ENCODE results near the gene MLX.
"Not testable (repeated sequence)": the region's sequence is repeated elsewhere in the genome, so short reads cannot be mapped to it uniquely, and the experiment has no call there.

The MLX gene

GRCh38 chr17:42609814-42610801 lies 43.2 kb downstream of the MLX start:
- not testable (repeated sequence) for H3K9me3 ChIP-seq (ENCODE audit: insufficient read depth, low read depth, low read length); H2AK5ac ChIP-seq (ENCODE audit: low read length); DNase-seq; H3K4me1 ChIP-seq (ENCODE audit: control insufficient read depth in 1 of 2, insufficient read depth in 2 of 2, low read length in 2 of 2); H3K27me3 ChIP-seq (ENCODE audit: insufficient read depth, low read length); H3K79me2 ChIP-seq (ENCODE audit: control insufficient read depth, insufficient read depth, low read length, poor library complexity); H3K23ac ChIP-seq (ENCODE audit: low read length); H3K79me1 ChIP-seq (ENCODE audit: low read length)
- Histone ChIP-seq H3K36me3 (ENCODE audit: control insufficient read depth in 1 of 2, insufficient read depth in 2 of 2, low read length in 2 of 2) (peaks cover 27 to 32% of the 10 kb centered on the region in 2 experiments), H3K9ac (ENCODE audit: low read length) (peak overlapping the region; percentile 97), H3K18ac (ENCODE audit: low read length) (peak overlapping the region; percentile 85), H3K4ac (ENCODE audit: low read depth, low read length) (peak overlapping the region; percentile 75), H3K27ac (ENCODE audit: low read depth, low read length) (peak overlapping the region; percentile 80), H2AFZ (ENCODE audit: insufficient read depth, low read length, poor library complexity) (peak overlapping the region; percentile 58), H3K14ac (ENCODE audit: low read length) (peak overlapping the region; percentile 68), H2BK120ac (ENCODE audit: insufficient read depth, low read length, poor library complexity) (peak overlapping the region; percentile 64), H4K12ac (ENCODE audit: low read depth, low read length) (peak overlapping the region; percentile 79), H4K8ac (ENCODE audit: low read depth, low read length) (peak overlapping the region; percentile 83), H2BK5ac (ENCODE audit: low read depth, low read length, poor library complexity) (peak overlapping the region; percentile 70), H3K4me2 (ENCODE audit: low read length) (peak overlapping the region; percentile 97), H4K91ac (ENCODE audit: low read depth, low read length) (peak overlapping the region; percentile 72), H2BK12ac (ENCODE audit: low read length) (peak overlapping the region; percentile 10), H3K4me3 (ENCODE audit: low read depth, low read length) (peak overlapping the region; percentile 89)
- no CpG with 5 or more reads among the region's 42 CpGs for WGBS (ENCODE audit: extremely low coverage, insufficient coverage, insufficient read length)

DNA sequence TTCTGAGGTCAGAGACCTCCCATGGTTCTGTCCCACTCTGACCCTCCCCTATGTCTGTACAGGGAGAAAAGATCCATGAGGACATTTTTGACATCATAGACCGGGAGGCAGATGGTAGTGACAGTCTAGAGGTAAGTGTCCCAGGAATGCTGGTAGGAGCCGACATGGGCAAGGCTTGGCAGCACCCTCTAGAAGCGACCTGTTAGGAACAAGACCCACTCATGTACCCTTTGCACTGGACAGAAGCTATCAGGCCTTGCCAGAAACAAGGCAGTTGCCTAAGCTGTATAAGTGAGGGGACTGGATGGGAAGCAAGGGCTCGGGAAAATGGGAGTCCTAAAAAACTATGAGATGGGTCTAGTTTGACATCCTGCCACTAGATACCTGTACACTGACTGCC lies 45.1 kb downstream of the MLX start:
- Histone ChIP-seq H3K23ac (ENCODE audit: low read length) (no peak overlapping the region), H3K27me3 (ENCODE audit: insufficient read depth, low read length) (no peaks in the 10 kb centered on the region), H3K4me3 (ENCODE audit: low read depth, low read length) (no peak overlapping the region), H2BK120ac (ENCODE audit: insufficient read depth, low read length, poor library complexity) (no peak overlapping the region), H3K27ac (ENCODE audit: low read depth, low read length) (no peak overlapping the region), H3K4ac (ENCODE audit: low read depth, low read length) (no peak overlapping the region), H4K12ac (ENCODE audit: low read depth, low read length) (no peak overlapping the region), H2BK12ac (ENCODE audit: low read length) (no peak overlapping the region), H3K4me2 (ENCODE audit: low read length) (no peak overlapping the region), H4K8ac (ENCODE audit: low read depth, low read length) (no peak overlapping the region), H3K14ac (ENCODE audit: low read length) (no peak overlapping the region), H2BK5ac (ENCODE audit: low read depth, low read length, poor library complexity) (no peak overlapping the region), H3K79me1 (ENCODE audit: low read length) (peaks cover 8% of the 10 kb centered on the region), H3K36me3 (ENCODE audit: control insufficient read depth in 1 of 2, insufficient read depth in 2 of 2, low read length in 2 of 2) (peaks cover 29 to 40% of the 10 kb centered on the region in 2 experiments), H3K9ac (ENCODE audit: low read length) (no peak overlapping the region), H2AK5ac (ENCODE audit: low read length) (no peak overlapping the region), H4K91ac (ENCODE audit: low read depth, low read length) (no peak overlapping the region), H2AFZ (ENCODE audit: insufficient read depth, low read length, poor library complexity) (no peak overlapping the region), H3K9me3 (ENCODE audit: insufficient read depth, low read depth, low read length) (peaks cover 3% of the 10 kb centered on the region), H3K18ac (ENCODE audit: low read length) (no peak overlapping the region), H3K4me1 (ENCODE audit: control insufficient read depth in 1 of 2, insufficient read depth in 2 of 2, low read length in 2 of 2) (peaks cover 0 to 5% of the 10 kb centered on the region in 2 experiments), H3K79me2 (ENCODE audit: control insufficient read depth, insufficient read depth, low read length, poor library complexity) (peaks cover 8% of the 10 kb centered on the region)
- no CpG with 5 or more reads among the region's 4 CpGs for WGBS (ENCODE audit: extremely low coverage, insufficient coverage, insufficient read length)
- no peak for DNase-seq

- H3K9me3 ChIP-seq (ENCODE audit: insufficient read depth, low read depth, low read length), result peaks cover 4% of the 10 kb centered on the region
- H2BK12ac ChIP-seq (ENCODE audit: low read length), result no peak overlapping the region
- no peak overlapping the region for H2BK120ac ChIP-seq (ENCODE audit: insufficient read depth, low read length, poor library complexity)
- peaks cover 5% of the 10 kb centered on the region for H3K79me2 ChIP-seq (ENCODE audit: control insufficient read depth, insufficient read depth, low read length, poor library complexity)
- H3K23ac ChIP-seq (ENCODE audit: low read length), result no peak overlapping the region
- no peak overlapping the region for H3K14ac ChIP-seq (ENCODE audit: low read length)
- H3K4me2 ChIP-seq (ENCODE audit: low read length), result no peak overlapping the region
- H2AFZ ChIP-seq (ENCODE audit: insufficient read depth, low read length, poor library complexity), result no peak overlapping the region
- H4K12ac ChIP-seq (ENCODE audit: low read depth, low read length), result no peak overlapping the region
- no peak overlapping the region for H3K4me3 ChIP-seq (ENCODE audit: low read depth, low read length)
- H3K27ac ChIP-seq (ENCODE audit: low read depth, low read length), result no peak overlapping the region
- H3K4me1 ChIP-seq (ENCODE audit: control insufficient read depth in 1 of 2, insufficient read depth in 2 of 2, low read length in 2 of 2), result peaks cover 0 to 2% of the 10 kb centered on the region in 2 experiments
- H3K18ac ChIP-seq (ENCODE audit: low read length), result no peak overlapping the region
- WGBS (ENCODE audit: extremely low coverage, insufficient coverage, insufficient read length), result no CpG with 5 or more reads among the region's 17 CpGs
- H3K27me3 ChIP-seq (ENCODE audit: insufficient read depth, low read length), result no peaks in the 10 kb centered on the region
- H3K4ac ChIP-seq (ENCODE audit: low read depth, low read length), result no peak overlapping the region
- peaks cover 7% of the 10 kb centered on the region for H3K79me1 ChIP-seq (ENCODE audit: low read length)
- H4K8ac ChIP-seq (ENCODE audit: low read depth, low read length), result no peak overlapping the region
- no peak for DNase-seq
- peaks cover 29 to 40% of the 10 kb centered on the region in 2 experiments for H3K36me3 ChIP-seq (ENCODE audit: control insufficient read depth in 1 of 2, insufficient read depth in 2 of 2, low read length in 2 of 2)
- H4K91ac ChIP-seq (ENCODE audit: low read depth, low read length), result no peak overlapping the region
- H2AK5ac ChIP-seq (ENCODE audit: low read length), result no peak overlapping the region
- no peak overlapping the region for H2BK5ac ChIP-seq (ENCODE audit: low read depth, low read length, poor library complexity)
- H3K9ac ChIP-seq (ENCODE audit: low read length), result no peak overlapping the region
Observed at GRCh38 chr17:42613699-42614295, 46.9 kb downstream of the MLX start.

DNA sequence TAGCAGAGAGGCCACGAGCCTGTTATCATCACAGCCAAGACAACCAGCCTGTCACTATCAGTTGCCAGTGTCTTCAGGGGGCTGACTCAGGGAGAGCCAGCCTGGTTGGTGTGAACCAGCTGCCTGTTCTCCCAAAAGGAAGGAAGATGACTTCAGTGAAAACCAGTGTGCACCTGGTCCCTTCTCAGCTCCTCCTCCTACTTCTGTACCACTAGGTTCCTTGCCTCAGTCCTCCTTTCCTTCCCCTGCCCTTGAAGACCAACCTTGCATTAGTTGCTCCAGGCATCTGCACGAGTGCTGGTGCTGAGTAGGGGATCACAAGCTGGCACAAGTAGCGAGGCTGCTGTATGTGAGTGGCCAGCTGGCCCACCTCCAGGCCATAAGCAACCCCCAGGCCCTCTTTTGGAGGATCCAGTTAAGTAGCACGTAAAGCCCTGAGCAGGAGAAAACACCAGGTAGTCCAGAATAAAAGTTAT lies 51.1 kb downstream of the MLX start:
- Histone ChIP-seq H2BK120ac (ENCODE audit: insufficient read depth, low read length, poor library complexity) (no peak overlapping the region), H3K4me3 (ENCODE audit: low read depth, low read length) (no peak overlapping the region), H3K27ac (ENCODE audit: low read depth, low read length) (no peak overlapping the region), H2BK12ac (ENCODE audit: low read length) (no peak overlapping the region), H4K8ac (ENCODE audit: low read depth, low read length) (no peak overlapping the region), H3K9me3 (ENCODE audit: insufficient read depth, low read depth, low read length) (peaks cover 4% of the 10 kb centered on the region), H3K9ac (ENCODE audit: low read length) (no peak overlapping the region), H2AFZ (ENCODE audit: insufficient read depth, low read length, poor library complexity) (no peak overlapping the region), H3K14ac (ENCODE audit: low read length) (no peak overlapping the region), H4K12ac (ENCODE audit: low read depth, low read length) (no peak overlapping the region), H3K4ac (ENCODE audit: low read depth, low read length) (no peak overlapping the region), H3K27me3 (ENCODE audit: insufficient read depth, low read length) (no peaks in the 10 kb centered on the region), H3K4me2 (ENCODE audit: low read length) (no peak overlapping the region), H3K4me1 (ENCODE audit: control insufficient read depth in 1 of 2, insufficient read depth in 2 of 2, low read length in 2 of 2) (no peaks in the 10 kb centered on the region), H3K79me1 (ENCODE audit: low read length) (no peaks in the 10 kb centered on the region), H3K23ac (ENCODE audit: low read length) (no peak overlapping the region), H2AK5ac (ENCODE audit: low read length) (no peak overlapping the region), H3K18ac (ENCODE audit: low read length) (no peak overlapping the region), H3K79me2 (ENCODE audit: control insufficient read depth, insufficient read depth, low read length, poor library complexity) (no peaks in the 10 kb centered on the region), H3K36me3 (ENCODE audit: control insufficient read depth in 1 of 2, insufficient read depth in 2 of 2, low read length in 2 of 2) (peaks cover 20 to 28% of the 10 kb centered on the region in 2 experiments), H4K91ac (ENCODE audit: low read depth, low read length) (no peak overlapping the region), H2BK5ac (ENCODE audit: low read depth, low read length, poor library complexity) (no peak overlapping the region)
- no CpG with 5 or more reads among the region's 4 CpGs for WGBS (ENCODE audit: extremely low coverage, insufficient coverage, insufficient read length)
- no peak for DNase-seq

Measured in trophoblast cell (in vitro differentiated cells and primary cell).